Sigmoid colon (tissue), 4 donors: ENCODE data around the gene AP2A2.

ENCODE experiments used
- CTCF ChIP-seq, 4 experiments: fragments of 450-650 bp in 3 of 4; fragments of 200-600 bp in 1 of 4; IDR thresholded peaks; one replicate each; pipeline ENCODE4 v1.5.1; 2016 to 2019; ENCODE audit warnings: antibody characterized with exemption in 4 of 4, mild to moderate bottlenecking in 3 of 4, moderate library complexity in 2 of 4
- POLR2AphosphoS5 ChIP-seq, 4 donors: sonication (generic); formaldehyde crosslinking; IDR thresholded peaks; one replicate each; pipeline ENCODE4 v1.6.1; 2017; ENCODE audit warnings: antibody characterized with exemption in 4 of 4

GRCh38 chr11:914204-914603 lies 11.5 kb upstream of the AP2A2 start:
- TF ChIP-seq CTCF (IDR thresholded peaks at IDR 0.05) (no peak), POLR2AphosphoS5 (IDR thresholded peaks at IDR 0.05) (no peak)
